GM23338 (cell line): ENCODE results near the gene PDZD8. TPM values are rescaled to one million over a fixed set of nuclear protein-coding genes. Genes with fewer than 3 reads are reported as not detected.

Experiments used
- ATAC-seq: fragments of 200-7000 bp; cut with Tn5 transposase; 3 replicates; pipeline ENCODE4 v1.9.1; 2020
- DNase-seq: peaks from one replicate; pipeline ENCODE4 v3.0.0-alpha.2; 2015; ENCODE audit warnings: low spot score
- H2AFZ ChIP-seq: fragments of 200-600 bp; sonication (generic); 2 replicates; pipeline ENCODE4 v1.8.0; 2016; ENCODE audit warnings: antibody characterized with exemption, mild to moderate bottlenecking, moderate library complexity
- H3F3A ChIP-seq: fragments of 200-600 bp; sonication (generic); replicated peaks from 2 replicates; pipeline ENCODE4 v1.8.0; 2017; ENCODE audit warnings: antibody characterized with exemption, mixed run types, low read depth
- H3K27ac ChIP-seq: fragments of 200-600 bp; sonication (generic); 2 replicates; pipeline ENCODE4 v1.6.1; 2016; ENCODE audit warnings: low read depth
- H3K27me3 ChIP-seq: fragments of 200-600 bp; sonication (generic); 2 replicates; pipeline ENCODE4 v1.8.0; 2016; ENCODE audit warnings: mild to moderate bottlenecking, mixed run types, moderate library complexity; ENCODE audit not compliant: insufficient read depth
- H3K36me3 ChIP-seq: fragments of 200-600 bp; sonication (generic); 2 replicates; pipeline ENCODE4 v1.8.0; 2016; ENCODE audit warnings: mild to moderate bottlenecking; ENCODE audit not compliant: insufficient read depth
- H3K4me1 ChIP-seq: fragments of 200-600 bp; sonication (generic); 2 replicates; pipeline ENCODE4 v1.8.0; 2016; ENCODE audit warnings: mild to moderate bottlenecking, moderate library complexity; ENCODE audit not compliant: insufficient read depth
- H3K4me2 ChIP-seq: fragments of 200-600 bp; sonication (generic); 2 replicates; pipeline ENCODE4 v1.7.1; 2017; ENCODE audit warnings: mixed run types
- H3K4me3 ChIP-seq: fragments of 200-600 bp; sonication (generic); 2 replicates; pipeline ENCODE4 v1.6.1; 2016; ENCODE audit warnings: mixed run types
- H3K79me2 ChIP-seq: fragments of 200-600 bp; sonication (generic); replicated peaks from 2 replicates; pipeline ENCODE4 v1.8.0; 2017; ENCODE audit warnings: mild to moderate bottlenecking; ENCODE audit not compliant: insufficient read depth
- H3K9me2 ChIP-seq: fragments of 200-600 bp; sonication (generic); 2 replicates; pipeline ENCODE4 v1.8.0; 2017; ENCODE audit not compliant: insufficient read depth
- H4K20me1 ChIP-seq: fragments of 200-600 bp; sonication (generic); replicated peaks from 2 replicates; pipeline ENCODE4 v1.8.0; 2017; ENCODE audit warnings: mild to moderate bottlenecking; ENCODE audit not compliant: insufficient read depth
- H3K27ac Mint-ChIP-seq: 2 replicates; pipeline ENCODE4 v1.8.0; 2020; ENCODE audit warnings: inconsistent platforms, mild to moderate bottlenecking, moderate library complexity, mixed read lengths
- H3K27me3 Mint-ChIP-seq: 3 replicates; pipeline ENCODE4 v1.8.0; 2022; ENCODE audit warnings: low read depth, mild to moderate bottlenecking, moderate library complexity, mixed read lengths, inconsistent platforms; ENCODE audit not compliant: insufficient read depth, poor library complexity
- H3K36me3 Mint-ChIP-seq: 3 replicates; pipeline ENCODE4 v1.8.0; 2021; ENCODE audit warnings: low read depth, mild to moderate bottlenecking, inconsistent platforms, moderate library complexity, mixed read lengths
- H3K4me1 Mint-ChIP-seq: 3 replicates; pipeline ENCODE4 v1.8.0; 2020; ENCODE audit warnings: mild to moderate bottlenecking, inconsistent platforms, mixed read lengths
- H3K4me3 Mint-ChIP-seq: 3 replicates; pipeline ENCODE4 v1.8.0; 2021; ENCODE audit warnings: moderate library complexity, mild to moderate bottlenecking, inconsistent platforms, mixed read lengths
- H3K9me3 Mint-ChIP-seq: 3 replicates; pipeline ENCODE4 v1.8.0; 2020; ENCODE audit warnings: moderate library complexity, mild to moderate bottlenecking, inconsistent platforms, mixed read lengths
- CTCF ChIP-seq, 2 experiments: fragments of 200-600 bp in 1 of 2; sonication (generic) in 1 of 2; conservative IDR thresholded peaks; 2 replicates each; pipeline versions ENCODE4 v1.5.1 to v1.6.1; 2016 to 2017; ENCODE audit warnings: antibody characterized with exemption in 2 of 2, low read depth in 2 of 2, mild to moderate bottlenecking in 2 of 2, moderate library complexity in 1 of 2
- ETS1 ChIP-seq: IDR thresholded peaks from 2 replicates; pipeline ENCODE4 v1.6.1; 2016; ENCODE audit warnings: antibody characterized with exemption
- EZH2 ChIP-seq: fragments of 200-600 bp; sonication (generic); IDR thresholded peaks from one replicate; pipeline ENCODE4 v1.8.0; 2017; ENCODE audit warnings: antibody characterized with exemption, mild to moderate bottlenecking, low read depth; ENCODE audit not compliant: unreplicated experiment
- EZH2phosphoT487 ChIP-seq: fragments of 200-600 bp; sonication (generic); IDR thresholded peaks from one replicate; pipeline ENCODE4 v1.8.1; 2018; ENCODE audit warnings: antibody characterized with exemption; ENCODE audit not compliant: unreplicated experiment
- JUNB ChIP-seq: IDR thresholded peaks from one replicate; pipeline ENCODE4 v1.6.1; 2016; ENCODE audit warnings: antibody characterized with exemption; ENCODE audit not compliant: unreplicated experiment
- REST ChIP-seq: IDR thresholded peaks from one replicate; pipeline ENCODE4 v1.6.1; 2018; ENCODE audit warnings: antibody characterized with exemption; ENCODE audit not compliant: unreplicated experiment
- STAT1 ChIP-seq: IDR thresholded peaks from one replicate; pipeline ENCODE4 v1.6.1; 2016; ENCODE audit warnings: antibody characterized with exemption; ENCODE audit not compliant: unreplicated experiment
- ZNF114 ChIP-seq: fragments of 250-450 bp; sonication (Bioruptor Pico); IDR thresholded peaks from 2 replicates; pipeline ENCODE4 v1.5.0; 2020; ENCODE audit warnings: mild to moderate bottlenecking, moderate library complexity
- ZNF331 ChIP-seq: fragments of 250-450 bp; sonication (Bioruptor Pico); IDR thresholded peaks from 2 replicates; pipeline ENCODE4 v1.5.0; 2020; ENCODE audit warnings: low read depth, mild to moderate bottlenecking, moderate library complexity
- ZNF462 ChIP-seq: fragments of 250-450 bp; sonication (Bioruptor Pico); IDR thresholded peaks from 2 replicates; pipeline ENCODE4 v1.5.0; 2020; ENCODE audit warnings: mild to moderate bottlenecking, moderate library complexity
- polyA plus RNA-seq: library from polyadenylated mRNA; unstranded; fragments of >200 nt; fragmentation: Nextera tagmentation; extraction: Ambion mirVana; gene quantifications from 2 replicates; pipeline ENCODE4 v1.2.1, GENCODE V29; 2016
- total RNA-seq: library from RNA; depleted of rRNA; stranded (reverse); fragments of >200 nt; shearing (Covaris generic); gene quantifications from 2 replicates; pipeline ENCODE4 v1.2.3, GENCODE V29; 2014

Gene PDZD8
- total and polyA plus RNA-seq, 2 experiments from 2014 or later = 11.4 to 28.6 TPM

GRCh38 chr10:117254774-117255735 is 120.2 kb downstream of the PDZD8 start:
- no peak for DNase-seq
- no peak for TF ChIP-seq ZNF331
- no peak for TF ChIP-seq EZH2
- no peak for TF ChIP-seq ZNF114
- no peak for TF ChIP-seq REST
- no peak for TF ChIP-seq ETS1
- TF ChIP-seq ZNF462 = no peak
- TF ChIP-seq CTCF (conservative IDR thresholded peaks at IDR 0.05; ENCODE audit: low read depth in 2 of 2) = no peak
- no peak for TF ChIP-seq JUNB
- TF ChIP-seq EZH2phosphoT487 = no peak
- no peak for TF ChIP-seq STAT1
- H3K4me1 Mint-ChIP-seq = peaks cover 35% of the 10 kb centered on the region
- no peaks in the 10 kb centered on the region for H3K9me3 Mint-ChIP-seq
- ATAC-seq = no peak
- Histone ChIP-seq H3K36me3 (no peaks in the 10 kb centered on the region), H3F3A (no peaks in the 10 kb centered on the region), H2AFZ (no peak overlapping the region), H3K27ac (no peak overlapping the region), H3K79me2 (no peaks in the 10 kb centered on the region), H4K20me1 (peaks cover 5% of the 10 kb centered on the region; the same call in 1 of the 2 replicates), H3K4me1 (peaks cover 7% of the 10 kb centered on the region; the same call in 1 of the 2 replicates), H3K4me3 (no peak overlapping the region), H3K27me3 (no peaks in the 10 kb centered on the region), H3K9me2 (no peaks in the 10 kb centered on the region), H3K4me2 (no peak overlapping the region)
- H3K27ac Mint-ChIP-seq = no peak overlapping the region
- H3K27me3 Mint-ChIP-seq = peaks cover 5% of the 10 kb centered on the region
- no peak overlapping the region for H3K4me3 Mint-ChIP-seq
- no peaks in the 10 kb centered on the region; the same call in 1 of the 3 replicates for H3K36me3 Mint-ChIP-seq
